Thymus (tissue), 11 donors: ENCODE measurements around the gene HSPB8. TPM values are rescaled to one million over a fixed set of nuclear protein-coding genes. Genes with fewer than 3 reads are reported as not detected.

Source experiments
- DNase-seq, 9 donors: peaks; one replicate each; pipeline ENCODE4 v3.0.0-alpha.2; 2013; ENCODE audit warnings: low spot score in 9 of 9, low read depth in 6 of 9, missing footprints in 1 of 9
- H3K27ac ChIP-seq, 2 donors: one replicate each; pipeline ENCODE4 v1.5.1; 2013; ENCODE audit warnings: control low read depth in 1 of 2, low read depth in 1 of 2, low read length in 1 of 2, mild to moderate bottlenecking in 1 of 2, moderate library complexity in 1 of 2
- H3K27me3 ChIP-seq, 2 donors: one replicate each; pipeline ENCODE4 v1.5.1; 2013; ENCODE audit warnings: low read length in 1 of 2; ENCODE audit not compliant: control insufficient read depth in 2 of 2, insufficient read depth in 1 of 2
- H3K36me3 ChIP-seq, 2 donors: one replicate each; pipeline ENCODE4 v1.5.1; 2013; ENCODE audit warnings: low read length in 1 of 2, mild to moderate bottlenecking in 1 of 2, moderate library complexity in 1 of 2; ENCODE audit not compliant: control insufficient read depth in 2 of 2, insufficient read depth in 2 of 2
- H3K4me1 ChIP-seq, 2 donors: one replicate each; pipeline ENCODE4 v1.5.1; 2013; ENCODE audit warnings: low read length in 2 of 2; ENCODE audit not compliant: control insufficient read depth in 2 of 2, insufficient read depth in 2 of 2
- H3K4me3 ChIP-seq, 2 donors: one replicate each; pipeline ENCODE4 v1.5.1; 2013; ENCODE audit warnings: low read length in 2 of 2, control low read depth in 1 of 2, mild to moderate bottlenecking in 1 of 2
- H3K9me3 ChIP-seq, 2 donors: one replicate each; pipeline ENCODE4 v1.5.1; 2013; ENCODE audit warnings: low read length in 1 of 2, mild to moderate bottlenecking in 1 of 2; ENCODE audit not compliant: control insufficient read depth in 2 of 2, insufficient read depth in 1 of 2
- WGBS: extraction: QIAGEN DNeasy Blood & Tissue Kit; methylation state at CpG from one replicate; pipeline ENCODE4 v1.1.7; 2013; 5-methylcytosine and 5-hydroxymethylcytosine counted together
- polyA plus RNA-seq: library from polyadenylated mRNA; stranded (reverse); fragments of 200-250 nt; gene quantifications from one replicate; pipeline ENCODE4 v1.2.3, GENCODE V29; 2013
- total RNA-seq: library from RNA; stranded (reverse); fragments of 120-200 nt; gene quantifications from one replicate; pipeline ENCODE4 v1.2.4, GENCODE V29; 2013
- donor health status: healthy.

Gene HSPB8
- total and polyA plus RNA-seq, 2 donors, result 27.7 to 64.0 TPM

- Histone ChIP-seq H3K4me1 (no peaks in the 10 kb centered on the region), H3K36me3 (no peaks in the 10 kb centered on the region), H3K27me3 (no peaks in the 10 kb centered on the region), H3K27ac (no peak overlapping the region), H3K9me3 (no peaks in the 10 kb centered on the region), H3K4me3 (no peak overlapping the region)
- no peak for DNase-seq
- WGBS, result 24% methylated on average over 5 of the region's 5 CpGs
Observed at GRCh38 chr12:119230807-119231206, 52.1 kb downstream of the HSPB8 start.

- DNase-seq, result no peak
- no peak overlapping the region for H3K4me3 ChIP-seq
- H3K27me3 ChIP-seq, result no peaks in the 10 kb centered on the region
- H3K9me3 ChIP-seq, result no peaks in the 10 kb centered on the region
- H3K36me3 ChIP-seq, result no peaks in the 10 kb centered on the region
- WGBS, result 89% methylated on average over 4 of the region's 4 CpGs
- no peak overlapping the region for H3K27ac ChIP-seq
- H3K4me1 ChIP-seq, result no peaks in the 10 kb centered on the region
Observed at GRCh38 chr12:119231774-119232173, 53.0 kb downstream of the HSPB8 start.

- no peaks in the 10 kb centered on the region for H3K36me3 ChIP-seq
- H3K9me3 ChIP-seq, result no peaks in the 10 kb centered on the region
- no peak for DNase-seq
- H3K27ac ChIP-seq, result no peak overlapping the region
- H3K4me3 ChIP-seq, result no peak overlapping the region
- WGBS, result 83% methylated on average over 9 of the region's 9 CpGs
- H3K27me3 ChIP-seq, result no peaks in the 10 kb centered on the region
- H3K4me1 ChIP-seq, result no peaks in the 10 kb centered on the region
Observed at GRCh38 chr12:119235197-119235751, 56.5 kb downstream of the HSPB8 start.

DNA sequence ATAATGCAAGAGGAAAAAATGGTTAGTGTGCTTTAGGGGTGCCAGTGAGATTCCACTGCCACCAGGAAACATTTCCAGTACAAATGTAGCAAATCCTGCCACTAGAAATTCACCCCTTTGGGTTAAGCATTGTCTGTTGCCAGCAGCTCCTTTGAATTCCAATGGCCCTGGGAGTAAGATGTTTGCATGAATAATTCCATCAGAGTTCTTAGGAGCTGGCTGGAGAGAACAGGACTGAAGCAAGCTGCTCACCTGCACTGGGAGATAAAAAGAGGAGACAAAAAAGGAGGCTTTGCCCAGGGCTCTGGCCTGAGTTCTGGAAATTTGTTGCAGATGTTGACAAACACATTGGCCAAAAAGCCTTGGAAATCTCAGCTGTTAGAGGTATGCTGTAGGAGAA lies 57.6 kb downstream of the HSPB8 start:
- Histone ChIP-seq H3K27me3 (no peaks in the 10 kb centered on the region), H3K27ac (no peak overlapping the region), H3K4me3 (no peak overlapping the region)

GRCh38 chr12:119239040-119239439 lies 60.3 kb downstream of the HSPB8 start:
- no peaks in the 10 kb centered on the region for H3K27me3 ChIP-seq

More for the DNA sequence above, 57.6 kb downstream of the HSPB8 start:
- Histone ChIP-seq H3K36me3 (no peaks in the 10 kb centered on the region), H3K9me3 (no peaks in the 10 kb centered on the region), H3K4me1 (no peaks in the 10 kb centered on the region)
- DNase-seq, result no peak

GRCh38 chr12:119241049-119241448 lies 62.3 kb downstream of the HSPB8 start:
- 59% methylated on average over 5 of the region's 5 CpGs for WGBS
- Histone ChIP-seq H3K27ac (no peak overlapping the region), H3K9me3 (no peaks in the 10 kb centered on the region), H3K4me3 (no peak overlapping the region), H3K4me1 (no peaks in the 10 kb centered on the region), H3K36me3 (no peaks in the 10 kb centered on the region), H3K27me3 (no peaks in the 10 kb centered on the region)
- no peak for DNase-seq

More at GRCh38 chr12:119239040-119239439, 60.3 kb downstream of the HSPB8 start:
- Histone ChIP-seq H3K27ac (no peak overlapping the region), H3K4me1 (no peaks in the 10 kb centered on the region), H3K36me3 (no peaks in the 10 kb centered on the region), H3K9me3 (no peaks in the 10 kb centered on the region), H3K4me3 (no peak overlapping the region)
- WGBS, result 90% methylated on average over 3 of the region's 3 CpGs
- DNase-seq, result no peak

DNA sequence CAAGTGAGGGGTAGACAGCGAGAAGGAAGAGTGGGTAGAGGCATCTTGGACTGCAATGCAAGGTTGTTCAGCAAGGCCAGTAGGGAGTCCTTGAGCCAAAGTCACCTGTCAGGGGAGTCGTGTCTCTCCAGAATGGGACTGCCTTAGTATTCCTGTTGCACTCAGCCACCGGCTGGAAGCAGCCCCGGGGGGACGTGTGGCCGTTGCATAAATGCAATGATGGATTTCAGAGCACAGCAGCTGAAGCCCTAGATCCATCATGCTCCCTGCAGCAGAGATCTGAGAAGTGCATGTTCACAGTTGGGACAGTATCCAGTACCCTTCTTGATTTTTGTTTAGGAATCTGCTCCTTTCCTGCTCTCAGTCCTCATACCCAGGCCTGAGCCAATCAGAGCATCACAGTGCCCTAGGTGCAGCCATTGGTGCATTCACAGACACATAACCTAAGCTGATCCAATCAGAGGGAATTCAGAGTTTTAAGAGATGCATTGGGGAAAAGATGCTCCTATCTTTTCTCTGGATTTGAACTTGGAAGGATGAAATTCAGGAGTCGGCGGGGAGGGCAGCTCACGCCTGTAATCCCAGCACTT lies 62.9 kb downstream of the HSPB8 start:
- 93% methylated on average over 9 of the region's 9 CpGs for WGBS
- no peak overlapping the region for H3K4me3 ChIP-seq
- H3K27me3 ChIP-seq, result no peaks in the 10 kb centered on the region
- H3K9me3 ChIP-seq, result no peaks in the 10 kb centered on the region
- no peak overlapping the region for H3K27ac ChIP-seq
- no peaks in the 10 kb centered on the region for H3K36me3 ChIP-seq
- DNase-seq, result no peak
- no peaks in the 10 kb centered on the region for H3K4me1 ChIP-seq

Other genes starting within 250 kb of the HSPB8 start
- gene SRRM4, start 197.4 kb upstream of the HSPB8 start, total RNA-seq, result under 0.01 TPM
- 0.05 TPM for gene SRRM4, start 197.4 kb upstream of the HSPB8 start, polyA plus RNA-seq
- gene CCDC60, start 155.8 kb downstream of the HSPB8 start, total RNA-seq, result 0.52 TPM
- 0.37 TPM for gene CCDC60, start 155.8 kb downstream of the HSPB8 start, polyA plus RNA-seq